HG02623 (cell line): ENCODE measurements around the gene MAPK7.
A peak's percentile ranks its signal among the peaks of the same experiment; 100 is the strongest.

Source experiments
- ATAC-seq: cut with Tn5 transposase; IDR thresholded peaks from one replicate; pipeline ENCODE4 v1.9.1; 2021; ENCODE audit warnings: moderate library complexity; ENCODE audit not compliant: unreplicated experiment

Gene MAPK7

GRCh38 chr17:19362277-19363113, 15.8 kb upstream of the MAPK7 start, which contains the start of gene B9D1:
Gene B9D1 (minus strand): TSS chr17:19362723. CDS start chr17:19362569, 154 bp downstream.
- ATAC-seq = peak; percentile 77

GRCh38 chr17:19363114-19363438, 15.2 kb upstream of the MAPK7 start:
- ATAC-seq = no peak

- ATAC-seq = no peak
Observed at GRCh38 chr17:19363460-19364035, 14.8 kb upstream of the MAPK7 start.

- no peak for ATAC-seq
Observed at GRCh38 chr17:19364699-19365498, 13.4 kb upstream of the MAPK7 start.

- no peak for ATAC-seq
Observed at GRCh38 chr17:19365499-19365817, 12.8 kb upstream of the MAPK7 start.

- no peak for ATAC-seq
Observed at GRCh38 chr17:19365833-19366636, 12.3 kb upstream of the MAPK7 start.

- ATAC-seq = no peak
Observed at GRCh38 chr17:19366637-19366972, 11.7 kb upstream of the MAPK7 start.

GRCh38 chr17:19368229-19368628, 10.1 kb upstream of the MAPK7 start:
- ATAC-seq = no peak

GRCh38 chr17:19369107-19369778, 9.1 kb upstream of the MAPK7 start:
- no peak for ATAC-seq

GRCh38 chr17:19369846-19370492, 8.3 kb upstream of the MAPK7 start:
- ATAC-seq = no peak

- no peak for ATAC-seq
Observed at GRCh38 chr17:19370493-19370960, 7.8 kb upstream of the MAPK7 start.

- no peak for ATAC-seq
Observed at GRCh38 chr17:19371259-19372010, 6.9 kb upstream of the MAPK7 start.

GRCh38 chr17:19372011-19372370, 6.3 kb upstream of the MAPK7 start:
- no peak for ATAC-seq

- no peak for ATAC-seq
Observed at GRCh38 chr17:19372439-19372838, 5.9 kb upstream of the MAPK7 start.

GRCh38 chr17:19372866-19373504, 5.3 kb upstream of the MAPK7 start:
- no peak for ATAC-seq

GRCh38 chr17:19374136-19374535, 4.2 kb upstream of the MAPK7 start:
- ATAC-seq = no peak

- ATAC-seq = no peak
Observed at GRCh38 chr17:19375732-19376131, 2.6 kb upstream of the MAPK7 start.

- ATAC-seq = no peak
Observed at GRCh38 chr17:19376811-19377210, 1.5 kb upstream of the MAPK7 start.
